Lower leg skin (tissue), 3 donors: ENCODE measurements around the gene POLR3GL.

Source experiments
- CTCF ChIP-seq, 3 donors: fragments of 450-650 bp; IDR thresholded peaks; one replicate each; pipeline ENCODE4 v1.5.1; 2016; ENCODE audit warnings: antibody characterized with exemption in 3 of 3, mild to moderate bottlenecking in 3 of 3, moderate library complexity in 2 of 3
- POLR2A ChIP-seq, 2 donors: fragments of 450-650 bp; IDR thresholded peaks; one replicate each; pipeline ENCODE4 v1.6.1; 2016 to 2017; ENCODE audit warnings: antibody characterized with exemption in 2 of 2, mild to moderate bottlenecking in 1 of 2, moderate library complexity in 1 of 2

- TF ChIP-seq POLR2A (IDR thresholded peaks at IDR 0.05) = no peak
- TF ChIP-seq CTCF (IDR thresholded peaks at IDR 0.05) = no peak
Observed at GRCh38 chr1:145995964-145996432, 31.5 kb downstream of the POLR3GL start.
